ENCODE results near the gene GRM7.

Gene GRM7

DNA sequence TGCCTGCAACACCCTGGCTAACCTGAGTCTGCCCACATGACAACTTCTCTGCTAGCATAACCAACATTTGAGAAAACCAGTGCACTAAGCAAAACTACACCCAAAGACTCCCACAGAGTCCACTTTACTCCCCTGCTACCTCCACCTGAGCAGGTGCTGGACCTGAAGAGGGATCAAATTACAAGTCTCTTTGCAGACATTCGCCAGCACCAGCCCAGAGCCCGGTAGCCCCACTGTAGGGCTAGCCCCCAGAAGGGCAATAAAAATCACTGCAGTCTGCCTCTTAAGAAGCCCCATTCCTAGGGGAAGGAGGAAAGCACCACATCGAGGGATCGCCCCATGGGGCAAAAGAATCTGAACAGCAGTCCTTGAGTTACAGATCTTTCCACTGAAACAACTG lies 472.2 kb downstream of the GRM7 start:
- no peaks in the 10 kb centered on the region for H3K9me3 ChIP-seq (ENCODE audit: insufficient read depth, low read depth, low read length)
- no peak overlapping the region for H3K4me2 ChIP-seq (ENCODE audit: low read length)
- H3K27ac ChIP-seq (ENCODE audit: low read depth, low read length): no peak overlapping the region
- no peaks in the 10 kb centered on the region for H3K4me1 ChIP-seq (ENCODE audit: control insufficient read depth in 1 of 2, insufficient read depth in 2 of 2, low read length in 2 of 2)
- no peak overlapping the region for H3K23ac ChIP-seq (ENCODE audit: low read length)
- no peak overlapping the region for H2BK12ac ChIP-seq (ENCODE audit: low read length)
- H2AK5ac ChIP-seq (ENCODE audit: low read length): no peak overlapping the region
- no peak overlapping the region for H4K8ac ChIP-seq (ENCODE audit: low read depth, low read length)
- no peak overlapping the region for H3K14ac ChIP-seq (ENCODE audit: low read length)
- no peak overlapping the region for H2BK5ac ChIP-seq (ENCODE audit: low read depth, low read length, poor library complexity)
- no peak overlapping the region for H3K18ac ChIP-seq (ENCODE audit: low read length)
- no peak overlapping the region for H4K12ac ChIP-seq (ENCODE audit: low read depth, low read length)
- no CpG with 5 or more reads among the region's 4 CpGs for WGBS (ENCODE audit: extremely low coverage, insufficient coverage, insufficient read length)
- H3K9ac ChIP-seq (ENCODE audit: low read length): no peak overlapping the region
- no peaks in the 10 kb centered on the region for H3K27me3 ChIP-seq (ENCODE audit: insufficient read depth, low read length)
- no peaks in the 10 kb centered on the region for H3K79me1 ChIP-seq (ENCODE audit: low read length)
- H3K79me2 ChIP-seq (ENCODE audit: control insufficient read depth, insufficient read depth, low read length, poor library complexity): no peaks in the 10 kb centered on the region
- no peak overlapping the region for H3K4me3 ChIP-seq (ENCODE audit: low read depth, low read length)
- H3K4ac ChIP-seq (ENCODE audit: low read depth, low read length): no peak overlapping the region
- H3K36me3 ChIP-seq (ENCODE audit: control insufficient read depth in 1 of 2, insufficient read depth in 2 of 2, low read length in 2 of 2): no peaks in the 10 kb centered on the region
- H4K91ac ChIP-seq (ENCODE audit: low read depth, low read length): no peak overlapping the region
- no peak overlapping the region for H2BK120ac ChIP-seq (ENCODE audit: insufficient read depth, low read length, poor library complexity)
- H2AFZ ChIP-seq (ENCODE audit: insufficient read depth, low read length, poor library complexity): no peak overlapping the region
- DNase-seq: no peak

DNA sequence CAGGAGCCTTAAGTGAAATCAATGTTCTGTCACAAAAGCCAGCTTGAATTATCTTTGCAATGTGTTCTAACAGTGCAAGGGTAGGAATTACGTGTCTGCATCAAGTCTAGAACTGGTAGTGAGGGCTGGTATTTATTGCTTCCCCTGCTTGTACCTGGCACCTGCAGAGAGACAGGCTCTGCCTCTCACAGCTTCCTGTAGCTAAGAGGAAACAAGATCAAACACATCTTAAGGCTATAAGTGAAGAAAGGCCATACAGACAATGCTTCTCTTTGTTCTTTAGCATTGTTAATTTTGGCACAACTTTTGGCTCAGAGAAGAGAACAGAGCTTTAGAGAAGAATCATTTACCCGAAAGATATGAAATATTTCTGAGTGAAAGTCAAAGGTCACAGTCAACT lies 479.9 kb downstream of the GRM7 start:
- H3K79me1 ChIP-seq (ENCODE audit: low read length): no peaks in the 10 kb centered on the region
- no peak overlapping the region for H3K14ac ChIP-seq (ENCODE audit: low read length)
- H2BK5ac ChIP-seq (ENCODE audit: low read depth, low read length, poor library complexity): no peak overlapping the region
- no peak overlapping the region for H3K27ac ChIP-seq (ENCODE audit: low read depth, low read length)
- no peaks in the 10 kb centered on the region for H3K9me3 ChIP-seq (ENCODE audit: insufficient read depth, low read depth, low read length)
- H4K8ac ChIP-seq (ENCODE audit: low read depth, low read length): no peak overlapping the region
- no peak for DNase-seq
- H3K9ac ChIP-seq (ENCODE audit: low read length): no peak overlapping the region
- H2BK12ac ChIP-seq (ENCODE audit: low read length): no peak overlapping the region
- no peaks in the 10 kb centered on the region for H3K79me2 ChIP-seq (ENCODE audit: control insufficient read depth, insufficient read depth, low read length, poor library complexity)
- no peak overlapping the region for H4K12ac ChIP-seq (ENCODE audit: low read depth, low read length)
- no CpG with 5 or more reads among the region's 2 CpGs for WGBS (ENCODE audit: extremely low coverage, insufficient coverage, insufficient read length)
- no peaks in the 10 kb centered on the region for H3K4me1 ChIP-seq (ENCODE audit: control insufficient read depth in 1 of 2, insufficient read depth in 2 of 2, low read length in 2 of 2)
- no peaks in the 10 kb centered on the region for H3K27me3 ChIP-seq (ENCODE audit: insufficient read depth, low read length)
- H2AK5ac ChIP-seq (ENCODE audit: low read length): no peak overlapping the region
- no peak overlapping the region for H2AFZ ChIP-seq (ENCODE audit: insufficient read depth, low read length, poor library complexity)
- no peak overlapping the region for H3K4me2 ChIP-seq (ENCODE audit: low read length)
- H3K36me3 ChIP-seq (ENCODE audit: control insufficient read depth in 1 of 2, insufficient read depth in 2 of 2, low read length in 2 of 2): no peaks in the 10 kb centered on the region
- no peak overlapping the region for H3K23ac ChIP-seq (ENCODE audit: low read length)
- H3K4me3 ChIP-seq (ENCODE audit: low read depth, low read length): no peak overlapping the region
- no peak overlapping the region for H4K91ac ChIP-seq (ENCODE audit: low read depth, low read length)
- H2BK120ac ChIP-seq (ENCODE audit: insufficient read depth, low read length, poor library complexity): no peak overlapping the region
- no peak overlapping the region for H3K18ac ChIP-seq (ENCODE audit: low read length)
- H3K4ac ChIP-seq (ENCODE audit: low read depth, low read length): no peak overlapping the region

DNA sequence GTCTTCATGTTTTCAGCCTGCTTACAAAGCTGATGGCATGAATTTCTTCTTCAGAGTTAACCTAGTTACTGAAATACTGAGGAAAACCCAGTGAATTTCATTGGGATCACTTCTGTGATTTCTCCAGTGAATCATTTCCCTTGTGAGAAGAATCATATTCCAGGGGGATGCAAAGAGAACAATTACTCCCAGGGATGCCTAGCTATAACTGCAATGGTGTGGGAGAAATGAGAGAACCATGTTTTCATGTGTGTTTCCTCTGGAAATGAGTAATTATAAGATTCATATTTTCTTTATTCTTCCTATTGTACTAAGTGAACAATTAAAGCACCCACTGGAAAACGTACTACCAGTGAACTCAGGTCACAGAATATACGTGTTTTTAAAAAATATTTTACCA lies 485.4 kb downstream of the GRM7 start:
- Histone ChIP-seq H3K4ac (ENCODE audit: low read depth, low read length) (no peak overlapping the region), H3K14ac (ENCODE audit: low read length) (no peak overlapping the region), H2AFZ (ENCODE audit: insufficient read depth, low read length, poor library complexity) (no peak overlapping the region), H2BK5ac (ENCODE audit: low read depth, low read length, poor library complexity) (no peak overlapping the region), H3K9me3 (ENCODE audit: insufficient read depth, low read depth, low read length) (no peaks in the 10 kb centered on the region), H3K23ac (ENCODE audit: low read length) (no peak overlapping the region), H3K36me3 (ENCODE audit: control insufficient read depth in 1 of 2, insufficient read depth in 2 of 2, low read length in 2 of 2) (no peaks in the 10 kb centered on the region), H2AK5ac (ENCODE audit: low read length) (no peak overlapping the region), H3K4me1 (ENCODE audit: control insufficient read depth in 1 of 2, insufficient read depth in 2 of 2, low read length in 2 of 2) (no peaks in the 10 kb centered on the region), H4K8ac (ENCODE audit: low read depth, low read length) (no peak overlapping the region), H2BK120ac (ENCODE audit: insufficient read depth, low read length, poor library complexity) (no peak overlapping the region), H3K79me2 (ENCODE audit: control insufficient read depth, insufficient read depth, low read length, poor library complexity) (no peaks in the 10 kb centered on the region), H3K4me3 (ENCODE audit: low read depth, low read length) (no peak overlapping the region), H4K12ac (ENCODE audit: low read depth, low read length) (no peak overlapping the region), H3K79me1 (ENCODE audit: low read length) (no peaks in the 10 kb centered on the region), H2BK12ac (ENCODE audit: low read length) (no peak overlapping the region), H3K9ac (ENCODE audit: low read length) (no peak overlapping the region), H3K27ac (ENCODE audit: low read depth, low read length) (no peak overlapping the region), H3K27me3 (ENCODE audit: insufficient read depth, low read length) (no peaks in the 10 kb centered on the region), H4K91ac (ENCODE audit: low read depth, low read length) (no peak overlapping the region), H3K18ac (ENCODE audit: low read length) (no peak overlapping the region), H3K4me2 (ENCODE audit: low read length) (no peak overlapping the region)
- WGBS (ENCODE audit: extremely low coverage, insufficient coverage, insufficient read length): no CpG with 5 or more reads among the region's 2 CpGs
- no peak for DNase-seq

DNA sequence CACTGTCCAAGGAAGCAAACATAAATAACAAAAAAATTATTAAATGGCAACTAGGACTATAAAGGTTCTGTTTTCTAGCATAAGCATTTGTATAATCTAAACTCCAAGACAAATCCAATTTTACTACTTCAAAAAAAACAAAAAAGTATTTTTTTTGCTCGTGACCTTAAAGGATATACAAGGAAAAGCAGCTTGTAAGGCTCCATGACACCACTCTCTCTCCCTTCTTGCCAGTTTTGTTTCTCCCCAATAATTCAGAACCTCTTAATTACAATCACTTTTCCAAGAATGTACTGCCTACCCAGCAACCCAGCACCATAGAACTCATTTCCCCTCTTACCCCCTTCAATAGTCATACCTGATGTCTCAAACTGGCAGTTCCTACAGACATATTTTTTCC lies 496.2 kb downstream of the GRM7 start:
- Histone ChIP-seq H3K27ac (ENCODE audit: low read depth, low read length) (no peak overlapping the region), H4K12ac (ENCODE audit: low read depth, low read length) (no peak overlapping the region), H4K8ac (ENCODE audit: low read depth, low read length) (no peak overlapping the region), H3K18ac (ENCODE audit: low read length) (no peak overlapping the region), H2AFZ (ENCODE audit: insufficient read depth, low read length, poor library complexity) (no peak overlapping the region), H3K23ac (ENCODE audit: low read length) (no peak overlapping the region), H2BK12ac (ENCODE audit: low read length) (no peak overlapping the region), H3K79me2 (ENCODE audit: control insufficient read depth, insufficient read depth, low read length, poor library complexity) (no peaks in the 10 kb centered on the region), H3K4me3 (ENCODE audit: low read depth, low read length) (no peak overlapping the region), H3K79me1 (ENCODE audit: low read length) (no peaks in the 10 kb centered on the region), H3K36me3 (ENCODE audit: control insufficient read depth in 1 of 2, insufficient read depth in 2 of 2, low read length in 2 of 2) (no peaks in the 10 kb centered on the region), H3K9me3 (ENCODE audit: insufficient read depth, low read depth, low read length) (no peaks in the 10 kb centered on the region), H2BK5ac (ENCODE audit: low read depth, low read length, poor library complexity) (no peak overlapping the region), H4K91ac (ENCODE audit: low read depth, low read length) (no peak overlapping the region), H2BK120ac (ENCODE audit: insufficient read depth, low read length, poor library complexity) (no peak overlapping the region), H3K4me1 (ENCODE audit: control insufficient read depth in 1 of 2, insufficient read depth in 2 of 2, low read length in 2 of 2) (no peaks in the 10 kb centered on the region), H2AK5ac (ENCODE audit: low read length) (no peak overlapping the region), H3K4ac (ENCODE audit: low read depth, low read length) (no peak overlapping the region), H3K14ac (ENCODE audit: low read length) (no peak overlapping the region), H3K27me3 (ENCODE audit: insufficient read depth, low read length) (no peaks in the 10 kb centered on the region), H3K4me2 (ENCODE audit: low read length) (no peak overlapping the region), H3K9ac (ENCODE audit: low read length) (no peak overlapping the region)
- DNase-seq: no peak
- no CpG with 5 or more reads among the region's 1 CpG for WGBS (ENCODE audit: extremely low coverage, insufficient coverage, insufficient read length)
